ENCODE results near the gene DNAJB6. TPM values are rescaled to one million over a fixed set of nuclear protein-coding genes. Genes with fewer than 3 reads are reported as not detected.

DNAJB6 gene
- total and polyA plus RNA-seq, 7 donors = 71.5 to 145 (median 120) TPM

- TF ChIP-seq POLR2A (IDR thresholded peaks at IDR 0.05) (no peak), EP300 (IDR thresholded peaks at IDR 0.05) (peak in 1 of 4 donors; percentile 20), CTCF (IDR thresholded peaks at IDR 0.05) (peak; percentile 56 to 92 (median 84)), POLR2AphosphoS5 (IDR thresholded peaks at IDR 0.05) (peak in 3 of 4 donors; percentile 55 to 72 (median 70))
- peaks cover 0 to 17% (median 8%) of the 10 kb centered on the region in 4 donors for H3K4me1 ChIP-seq
- no peaks in the 10 kb centered on the region for H3K27me3 ChIP-seq
- peaks cover 5 to 61% (median 28%) of the 10 kb centered on the region in 4 donors for H3K36me3 ChIP-seq
- intact Hi-C loops (cut with DNase I) = loop anchor here (5.0 kb wide), 2 partner anchors 50 to 435 kb away; partner anchors contain the start of gene DNAJB6
- H3K9me3 ChIP-seq = no peaks in the 10 kb centered on the region
- no peak overlapping the region for H3K4me3 ChIP-seq
- WGBS, 2 donors = 56 to 80% methylated on average over 23 of the region's 23 CpGs
- DNase-seq = peak; percentile 91
- peak overlapping the region in 3 of 4 donors; percentile 34 to 61 (median 55) for H3K27ac ChIP-seq
These were observed 50.4 kb downstream of the DNAJB6 start for GRCh38 chr7:157386979-157387800.

- Histone ChIP-seq H3K4me3 (no peak overlapping the region), H3K36me3 (peaks cover 5 to 50% (median 23%) of the 10 kb centered on the region in 4 donors), H3K9me3 (no peaks in the 10 kb centered on the region), H3K27ac (no peak overlapping the region), H3K27me3 (no peaks in the 10 kb centered on the region), H3K4me1 (peaks cover 0 to 17% (median 8%) of the 10 kb centered on the region in 4 donors)
- no peak for DNase-seq
- 92 to 93% methylated on average over 5 of the region's 5 CpGs for WGBS, 2 donors
- TF ChIP-seq EP300 (IDR thresholded peaks at IDR 0.05) (no peak), CTCF (IDR thresholded peaks at IDR 0.05) (no peak), POLR2A (IDR thresholded peaks at IDR 0.05) (no peak), POLR2AphosphoS5 (IDR thresholded peaks at IDR 0.05) (no peak)
- intact Hi-C loops (cut with DNase I) = loop anchor here (5.0 kb wide), 2 partner anchors 51 to 436 kb away; partner anchors contain the start of gene DNAJB6
These were observed 51.5 kb downstream of the DNAJB6 start for GRCh38 chr7:157388301-157388700.

- peaks cover 0 to 17% (median 8%) of the 10 kb centered on the region in 4 donors for H3K4me1 ChIP-seq
- TF ChIP-seq POLR2AphosphoS5 (IDR thresholded peaks at IDR 0.05) (no peak), POLR2A (IDR thresholded peaks at IDR 0.05) (no peak), CTCF (IDR thresholded peaks at IDR 0.05) (no peak), EP300 (IDR thresholded peaks at IDR 0.05) (no peak)
- H3K4me3 ChIP-seq = no peak overlapping the region
- H3K36me3 ChIP-seq = peaks cover 0 to 31% (median 14%) of the 10 kb centered on the region in 4 donors
- no peaks in the 10 kb centered on the region for H3K27me3 ChIP-seq
- DNase-seq = no peak
- 70 to 88% methylated on average over 19 of the region's 19 CpGs for WGBS, 2 donors
- no peaks in the 10 kb centered on the region for H3K9me3 ChIP-seq
- no peak overlapping the region for H3K27ac ChIP-seq
- intact Hi-C loops (cut with DNase I) = loop anchor here (5.0 kb wide), 2 partner anchors 53 to 438 kb away; partner anchors contain the start of gene DNAJB6
These were observed 53.3 kb downstream of the DNAJB6 start for GRCh38 chr7:157389951-157390730.

GRCh38 chr7:157391036-157391710 is 54.4 kb downstream of the DNAJB6 start:
- no peak for TF ChIP-seq POLR2AphosphoS5 (IDR thresholded peaks at IDR 0.05)
- TF ChIP-seq EP300 (IDR thresholded peaks at IDR 0.05) = no peak
- no peak for TF ChIP-seq CTCF (IDR thresholded peaks at IDR 0.05)
- TF ChIP-seq POLR2A (IDR thresholded peaks at IDR 0.05) = no peak
- H3K4me3 ChIP-seq = no peak overlapping the region
- H3K9me3 ChIP-seq = no peaks in the 10 kb centered on the region
- peaks cover 0 to 21% (median 8%) of the 10 kb centered on the region in 4 donors for H3K4me1 ChIP-seq
- H3K36me3 ChIP-seq = peaks cover 0 to 27% (median 13%) of the 10 kb centered on the region in 4 donors
- WGBS, 2 donors = 93 to 96% methylated on average over 15 of the region's 15 CpGs
- no peak overlapping the region for H3K27ac ChIP-seq
- intact Hi-C loops (cut with DNase I) = no loop called here
- DNase-seq = no peak
- no peaks in the 10 kb centered on the region for H3K27me3 ChIP-seq
